Uterus (tissue), 4 donors: Measurements from ENCODE around the gene COL13A1. TPM values are rescaled to one million over a fixed set of nuclear protein-coding genes. Genes with fewer than 3 reads are reported as not detected.

ENCODE experiments used
- DNase-seq, 2 donors: peaks; one replicate each; pipeline ENCODE4 v3.0.0-alpha.2; 2019 to 2020
- H3K27ac ChIP-seq, 2 donors: fragments of 200-600 bp; sonication (generic); 1 replicate in 1 of 2; 2 replicates in 1 of 2; pipeline ENCODE4 v1.5.1; 2016 to 2018
- H3K27me3 ChIP-seq, 2 donors: fragments of 200-600 bp; sonication (generic); one replicate each; pipeline ENCODE4 v1.5.1; 2018 to 2019; ENCODE audit warnings: control low read depth in 1 of 2
- H3K36me3 ChIP-seq, 2 donors: fragments of 200-600 bp; sonication (generic); one replicate each; pipeline ENCODE4 v1.5.1; 2019; ENCODE audit warnings: control low read depth in 1 of 2
- H3K4me1 ChIP-seq, 2 donors: fragments of 200-600 bp; sonication (generic); one replicate each; pipeline ENCODE4 v1.5.1; 2018 to 2019; ENCODE audit warnings: control low read depth in 1 of 2
- H3K4me3 ChIP-seq, 2 donors: fragments of 200-600 bp; sonication (generic); 1 replicate in 1 of 2; 2 replicates in 1 of 2; pipeline ENCODE4 v1.5.1; 2018 to 2019; ENCODE audit warnings: mild to moderate bottlenecking in 1 of 2
- H3K9me3 ChIP-seq, 2 donors: fragments of 200-600 bp; sonication (generic); one replicate each; pipeline ENCODE4 v1.5.1; 2019; ENCODE audit warnings: control low read depth in 1 of 2
- CTCF ChIP-seq, 4 experiments: fragments of 200-600 bp in 2 of 4; fragments of 450-650 bp in 2 of 4; sonication (generic) in 2 of 4; IDR thresholded peaks; one replicate each; pipeline ENCODE4 v1.5.1; 2016 to 2019; ENCODE audit warnings: antibody characterized with exemption in 4 of 4, mild to moderate bottlenecking in 2 of 4, moderate library complexity in 1 of 4
- POLR2A ChIP-seq, 2 donors: fragments of 450-650 bp; IDR thresholded peaks; one replicate each; pipeline ENCODE4 v1.6.1; 2016; ENCODE audit warnings: antibody characterized with exemption in 2 of 2, mild to moderate bottlenecking in 1 of 2, moderate library complexity in 1 of 2
- intact Hi-C: fragments of 100-400 bp; cut with DNase I; formaldehyde crosslinking; loops from one replicate; pipeline ENCODE4 v1.15.1; 2023; ENCODE audit warnings: low total_unique reads
- total RNA-seq, 4 donors: library from RNA; depleted of rRNA in 3 of 4; stranded (reverse); fragments of >200 nt in 3 of 4; gene quantifications; one replicate each; pipeline versions ENCODE4 v1.1.0 to v1.2.4, GENCODE V29; 2014 to 2023
- donor health status: DM: yes; HTN: yes; CAD: no.

Gene COL13A1
- total RNA-seq, 4 donors from 2014 or later, result 2.1 to 13.9 (median 3.6) TPM; not detected in 1

- no peak overlapping the region for H3K27ac ChIP-seq
- H3K4me3 ChIP-seq, result no peak overlapping the region
- DNase-seq, result no peak
- H3K36me3 ChIP-seq, result no peaks in the 10 kb centered on the region
- TF ChIP-seq CTCF (IDR thresholded peaks at IDR 0.05), result no peak
- TF ChIP-seq POLR2A (IDR thresholded peaks at IDR 0.05), result no peak
- no peaks in the 10 kb centered on the region for H3K27me3 ChIP-seq
- no peaks in the 10 kb centered on the region for H3K4me1 ChIP-seq
- intact Hi-C loops, result no loop called here
- H3K9me3 ChIP-seq, result no peaks in the 10 kb centered on the region
Measured at GRCh38 chr10:69860271-69860670, 58.6 kb downstream of the COL13A1 start.

- no peak overlapping the region for H3K27ac ChIP-seq
- DNase-seq, result no peak
- intact Hi-C loops, result no loop called here
Measured at GRCh38 chr10:69861251-69862240, 59.8 kb downstream of the COL13A1 start.

GRCh38 chr10:69862882-69863530, 61.3 kb downstream of the COL13A1 start:
- DNase-seq, result no peak
- no peak overlapping the region for H3K27ac ChIP-seq
- intact Hi-C loops, result no loop called here
- no peaks in the 10 kb centered on the region for H3K36me3 ChIP-seq
- no peaks in the 10 kb centered on the region for H3K9me3 ChIP-seq
- no peaks in the 10 kb centered on the region for H3K4me1 ChIP-seq
- no peak overlapping the region for H3K4me3 ChIP-seq
- TF ChIP-seq CTCF (IDR thresholded peaks at IDR 0.05) (no peak), POLR2A (IDR thresholded peaks at IDR 0.05) (no peak)
- H3K27me3 ChIP-seq, result no peaks in the 10 kb centered on the region

More at GRCh38 chr10:69861251-69862240, 59.8 kb downstream of the COL13A1 start:
- Histone ChIP-seq H3K4me1 (no peaks in the 10 kb centered on the region), H3K9me3 (no peaks in the 10 kb centered on the region), H3K36me3 (no peaks in the 10 kb centered on the region), H3K27me3 (no peaks in the 10 kb centered on the region), H3K4me3 (no peak overlapping the region)
- TF ChIP-seq CTCF (IDR thresholded peaks at IDR 0.05) (peak in 1 of 4 experiments; percentile 4), POLR2A (IDR thresholded peaks at IDR 0.05) (no peak)

GRCh38 chr10:69863580-69863979, 61.9 kb downstream of the COL13A1 start:
- H3K9me3 ChIP-seq, result no peaks in the 10 kb centered on the region
- TF ChIP-seq POLR2A (IDR thresholded peaks at IDR 0.05) (no peak), CTCF (IDR thresholded peaks at IDR 0.05) (no peak)
- H3K4me1 ChIP-seq, result no peaks in the 10 kb centered on the region
- no peak overlapping the region for H3K27ac ChIP-seq
- H3K36me3 ChIP-seq, result no peaks in the 10 kb centered on the region
- H3K4me3 ChIP-seq, result no peak overlapping the region
- intact Hi-C loops, result no loop called here
- no peak for DNase-seq
- H3K27me3 ChIP-seq, result no peaks in the 10 kb centered on the region

GRCh38 chr10:69864321-69864720, 62.6 kb downstream of the COL13A1 start:
- no peaks in the 10 kb centered on the region for H3K9me3 ChIP-seq
- intact Hi-C loops, result no loop called here
- no peaks in the 10 kb centered on the region for H3K4me1 ChIP-seq
- no peaks in the 10 kb centered on the region for H3K27me3 ChIP-seq
- TF ChIP-seq CTCF (IDR thresholded peaks at IDR 0.05) (no peak), POLR2A (IDR thresholded peaks at IDR 0.05) (no peak)
- H3K4me3 ChIP-seq, result no peak overlapping the region
- no peak overlapping the region for H3K27ac ChIP-seq
- no peaks in the 10 kb centered on the region for H3K36me3 ChIP-seq
- no peak for DNase-seq
